A549 (cell line): Measurements from ENCODE around the gene PFN3.

Experiments
- HDAC2 ChIP-seq: fragments of 200-600 bp; sonication (generic); IDR thresholded peaks from 2 replicates; pipeline ENCODE4 v1.6.1; 2016
- TFCP2L1 ChIP-seq: fragments of 250-450 bp; sonication (Bioruptor Pico); IDR thresholded peaks from 2 replicates; pipeline ENCODE4 v1.5.0; 2021; ENCODE audit warnings: mild to moderate bottlenecking
- TP53 ChIP-seq: fragments of 250-450 bp; sonication (Bioruptor Pico); IDR thresholded peaks from 2 replicates; pipeline ENCODE4 v1.5.0; 2021; ENCODE audit warnings: mild to moderate bottlenecking, moderate library complexity
- TF ChIP-seq, protein P1 (sequence below): fragments of 150-350 bp; IDR thresholded peaks from 2 replicates; pipeline ENCODE4 v1.6.1; 2014; ENCODE audit warnings: low read depth, mild to moderate bottlenecking, low read length
- TF ChIP-seq, protein P2 (sequence below): fragments of >200 bp; sonication (Bioruptor Twin); formaldehyde crosslinking; IDR thresholded peaks from 3 replicates; pipeline ENCODE4 v1.5.1; 2016

DNA sequence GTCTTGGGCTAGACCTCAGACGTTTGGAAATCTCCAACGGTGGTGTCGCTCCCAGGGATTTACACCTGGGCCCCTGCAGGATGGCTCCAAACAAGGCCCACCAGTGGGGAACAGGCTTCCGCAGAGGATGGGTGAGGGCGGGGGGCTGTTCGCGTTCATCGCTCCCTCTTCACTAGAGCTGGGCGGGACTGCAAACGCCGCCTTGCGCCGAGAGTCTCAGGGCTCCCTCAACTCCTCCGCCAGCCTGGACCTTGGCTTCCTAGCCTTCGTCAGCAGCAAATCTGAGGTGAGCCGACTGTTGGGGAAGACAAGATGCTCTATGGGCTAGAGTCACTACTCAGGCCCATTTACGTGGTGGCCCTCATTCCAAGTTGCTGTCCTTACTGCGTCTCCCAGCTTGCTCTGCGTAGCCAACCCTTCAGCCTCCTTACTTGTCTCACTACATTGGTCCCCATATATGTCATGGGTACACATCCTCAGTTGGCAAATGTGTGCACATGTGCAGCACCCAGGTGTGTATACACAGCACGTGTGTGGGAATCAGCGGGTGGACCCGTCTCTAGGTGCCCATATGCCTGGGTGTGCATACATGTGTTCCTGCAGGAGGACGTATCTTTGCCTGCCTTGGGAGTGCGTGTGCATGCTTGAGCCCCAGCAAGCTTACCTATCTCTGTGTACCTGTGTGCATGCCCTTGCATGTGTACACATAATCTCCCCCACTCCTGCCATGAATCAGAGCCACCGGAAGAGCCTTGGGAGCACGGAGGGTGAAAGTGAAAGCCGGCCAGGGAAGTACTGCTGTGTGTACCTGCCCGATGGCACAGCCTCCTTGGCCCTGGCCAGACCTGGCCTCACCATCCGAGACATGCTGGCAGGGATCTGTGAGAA is 32.2 kb downstream of the PFN3 start:
- TF ChIP-seq HDAC2 (no peak), TFCP2L1 (CRISPR knock-in tag) (no peak), TP53 (CRISPR knock-in tag) (no peak)
- TF ChIP-seq, protein P1, sequence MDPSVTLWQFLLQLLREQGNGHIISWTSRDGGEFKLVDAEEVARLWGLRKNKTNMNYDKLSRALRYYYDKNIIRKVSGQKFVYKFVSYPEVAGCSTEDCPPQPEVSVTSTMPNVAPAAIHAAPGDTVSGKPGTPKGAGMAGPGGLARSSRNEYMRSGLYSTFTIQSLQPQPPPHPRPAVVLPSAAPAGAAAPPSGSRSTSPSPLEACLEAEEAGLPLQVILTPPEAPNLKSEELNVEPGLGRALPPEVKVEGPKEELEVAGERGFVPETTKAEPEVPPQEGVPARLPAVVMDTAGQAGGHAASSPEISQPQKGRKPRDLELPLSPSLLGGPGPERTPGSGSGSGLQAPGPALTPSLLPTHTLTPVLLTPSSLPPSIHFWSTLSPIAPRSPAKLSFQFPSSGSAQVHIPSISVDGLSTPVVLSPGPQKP, result no peak
- TF ChIP-seq, protein P2, sequence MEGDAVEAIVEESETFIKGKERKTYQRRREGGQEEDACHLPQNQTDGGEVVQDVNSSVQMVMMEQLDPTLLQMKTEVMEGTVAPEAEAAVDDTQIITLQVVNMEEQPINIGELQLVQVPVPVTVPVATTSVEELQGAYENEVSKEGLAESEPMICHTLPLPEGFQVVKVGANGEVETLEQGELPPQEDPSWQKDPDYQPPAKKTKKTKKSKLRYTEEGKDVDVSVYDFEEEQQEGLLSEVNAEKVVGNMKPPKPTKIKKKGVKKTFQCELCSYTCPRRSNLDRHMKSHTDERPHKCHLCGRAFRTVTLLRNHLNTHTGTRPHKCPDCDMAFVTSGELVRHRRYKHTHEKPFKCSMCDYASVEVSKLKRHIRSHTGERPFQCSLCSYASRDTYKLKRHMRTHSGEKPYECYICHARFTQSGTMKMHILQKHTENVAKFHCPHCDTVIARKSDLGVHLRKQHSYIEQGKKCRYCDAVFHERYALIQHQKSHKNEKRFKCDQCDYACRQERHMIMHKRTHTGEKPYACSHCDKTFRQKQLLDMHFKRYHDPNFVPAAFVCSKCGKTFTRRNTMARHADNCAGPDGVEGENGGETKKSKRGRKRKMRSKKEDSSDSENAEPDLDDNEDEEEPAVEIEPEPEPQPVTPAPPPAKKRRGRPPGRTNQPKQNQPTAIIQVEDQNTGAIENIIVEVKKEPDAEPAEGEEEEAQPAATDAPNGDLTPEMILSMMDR, result no peak
